MM.1S (cell line): Measurements from ENCODE around the gene EHMT2.

Experiments used
- DNase-seq: peaks from one replicate; pipeline ENCODE4 v3.0.0-alpha.2; 2015
- H2AFZ ChIP-seq: fragments of 300-600 bp; sonication (generic); 2 replicates; pipeline ENCODE4 v1.6.0; 2016; ENCODE audit warnings: antibody characterized with exemption, low read length
- H3F3A ChIP-seq: fragments of 300-600 bp; sonication (generic); 2 replicates; pipeline ENCODE4 v1.6.1; 2016; ENCODE audit warnings: mild to moderate bottlenecking, antibody characterized with exemption, low read length, moderate library complexity, mixed read lengths; ENCODE audit not compliant: insufficient read depth
- H3K27ac ChIP-seq: fragments of 300-600 bp; sonication (generic); 2 replicates; pipeline ENCODE4 v1.5.1; 2016; ENCODE audit warnings: mild to moderate bottlenecking, low read length
- H3K27me3 ChIP-seq: fragments of 300-600 bp; sonication (generic); replicated peaks from 2 replicates; pipeline ENCODE4 v1.6.0; 2016; ENCODE audit warnings: low read length; ENCODE audit not compliant: insufficient read depth
- H3K36me3 ChIP-seq: fragments of 300-600 bp; sonication (generic); replicated peaks from 2 replicates; pipeline ENCODE4 v1.6.1; 2016; ENCODE audit warnings: mild to moderate bottlenecking, low read length, mixed read lengths; ENCODE audit not compliant: insufficient read depth
- H3K4me1 ChIP-seq: fragments of 300-600 bp; sonication (generic); 2 replicates; pipeline ENCODE4 v1.6.1; 2016; ENCODE audit warnings: low read length, mixed read lengths
- H3K4me2 ChIP-seq: fragments of 300-600 bp; sonication (generic); 2 replicates; pipeline ENCODE4 v1.6.0; 2016; ENCODE audit warnings: low read depth, low read length
- H3K4me3 ChIP-seq: fragments of 300-600 bp; sonication (generic); 2 replicates; pipeline ENCODE4 v1.5.1; 2016; ENCODE audit warnings: low read length, mixed read lengths
- H3K79me2 ChIP-seq: fragments of 300-600 bp; sonication (generic); 2 replicates; pipeline ENCODE4 v1.6.1; 2016; ENCODE audit warnings: mixed run types, low read length, mixed read lengths
- H3K9ac ChIP-seq: fragments of 300-600 bp; sonication (generic); 2 replicates; pipeline ENCODE4 v1.6.1; 2016; ENCODE audit warnings: low read length, mixed read lengths
- H3K9me2 ChIP-seq: fragments of 300-600 bp; sonication (generic); replicated peaks from 2 replicates; pipeline ENCODE4 v1.6.1; 2016; ENCODE audit warnings: mild to moderate bottlenecking, low read length, mixed read lengths; ENCODE audit not compliant: insufficient read depth
- H3K9me3 ChIP-seq: fragments of 300-600 bp; sonication (generic); replicated peaks from 2 replicates; pipeline ENCODE4 v1.6.1; 2016; ENCODE audit warnings: mild to moderate bottlenecking, low read length, mixed read lengths; ENCODE audit not compliant: insufficient read depth
- H4K20me1 ChIP-seq: fragments of 300-600 bp; sonication (generic); 2 replicates; pipeline ENCODE4 v1.6.1; 2016; ENCODE audit warnings: mild to moderate bottlenecking, low read length, moderate library complexity, mixed read lengths; ENCODE audit not compliant: insufficient read depth
- CTCF ChIP-seq: fragments of 300-600 bp; sonication (generic); IDR thresholded peaks from 2 replicates; pipeline ENCODE4 v1.5.1; 2016; ENCODE audit warnings: antibody characterized with exemption, low read length, mixed read lengths
- EZH2 ChIP-seq: fragments of 300-600 bp; sonication (generic); optimal IDR thresholded peaks from 2 replicates; pipeline ENCODE3; 2017; ENCODE audit warnings: low read depth, mild to moderate bottlenecking, antibody characterized with exemption, low read length, mixed read lengths
- EZH2phosphoT487 ChIP-seq: fragments of 300-600 bp; sonication (generic); IDR thresholded peaks from 2 replicates; pipeline ENCODE4 v1.6.1; 2018; ENCODE audit warnings: antibody characterized with exemption, low read length

EHMT2 gene

DNA sequence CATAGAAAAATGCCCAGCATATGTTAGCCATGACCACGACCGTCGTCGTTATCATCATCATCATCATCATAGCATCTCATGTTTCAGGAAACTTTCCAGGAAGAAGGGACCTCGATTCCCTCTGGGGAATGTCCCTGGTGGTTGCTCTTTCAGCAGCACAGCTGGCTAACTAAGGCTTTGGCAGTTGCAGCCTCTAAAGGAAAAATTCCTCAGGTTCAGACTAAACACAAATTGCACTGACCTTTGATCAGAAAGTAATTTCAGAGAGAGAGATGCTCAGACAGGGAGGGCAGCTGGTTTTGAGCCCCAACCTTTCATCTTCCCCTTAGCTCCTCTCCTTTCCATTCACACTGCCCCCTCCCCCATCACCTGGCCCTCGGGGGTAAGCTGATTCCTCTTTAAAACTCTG lies 42.8 kb upstream of the EHMT2 start:
- Histone ChIP-seq H3K27ac (no peak overlapping the region), H3K9me3 (no peaks in the 10 kb centered on the region), H3K4me1 (peaks cover 4% of the 10 kb centered on the region; the same call in 1 of the 2 replicates), H2AFZ (no peak overlapping the region), H3K9me2 (no peaks in the 10 kb centered on the region), H3K4me2 (no peak overlapping the region), H3K4me3 (no peak overlapping the region), H3F3A (no peaks in the 10 kb centered on the region), H3K27me3 (peaks cover 14% of the 10 kb centered on the region; the same call in 1 of the 2 replicates), H3K79me2 (no peaks in the 10 kb centered on the region), H3K36me3 (no peaks in the 10 kb centered on the region), H3K9ac (no peak overlapping the region), H4K20me1 (no peaks in the 10 kb centered on the region)
- no peak for DNase-seq
- TF ChIP-seq EZH2phosphoT487 (no peak), CTCF (no peak), EZH2 (no peak)

GRCh38 chr6:31935823-31936222 lies 38.3 kb upstream of the EHMT2 start:
- Histone ChIP-seq H3K79me2 (no peaks in the 10 kb centered on the region), H3K4me3 (no peak overlapping the region), H3K4me1 (no peaks in the 10 kb centered on the region), H3K27me3 (no peaks in the 10 kb centered on the region; the same call in 1 of the 2 replicates), H2AFZ (no peak overlapping the region), H3F3A (no peaks in the 10 kb centered on the region), H4K20me1 (no peaks in the 10 kb centered on the region), H3K27ac (no peak overlapping the region), H3K9ac (no peak overlapping the region), H3K36me3 (no peaks in the 10 kb centered on the region), H3K9me3 (no peaks in the 10 kb centered on the region), H3K9me2 (no peaks in the 10 kb centered on the region), H3K4me2 (no peak overlapping the region)
- no peak for TF ChIP-seq CTCF
- no peak for TF ChIP-seq EZH2
- no peak for TF ChIP-seq EZH2phosphoT487
- DNase-seq, result no peak

DNA sequence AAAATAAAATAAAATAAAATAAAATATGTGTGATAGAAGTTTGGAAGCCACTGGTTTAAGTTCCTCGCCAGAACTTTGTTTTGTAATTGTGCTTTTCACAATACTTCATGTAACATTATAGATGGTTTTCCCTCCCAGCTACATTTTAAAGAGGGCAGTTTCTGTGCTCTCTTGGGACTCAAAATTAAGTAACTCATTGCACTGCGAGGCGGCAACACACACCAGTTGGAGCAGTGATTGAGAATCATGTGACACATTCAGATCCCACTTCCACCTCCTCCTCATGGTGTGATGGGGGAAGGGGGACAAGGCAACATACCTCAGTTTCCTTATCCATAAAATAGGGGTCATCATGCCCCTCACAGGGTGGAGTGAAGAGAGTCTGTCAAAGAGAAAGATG lies 37.5 kb upstream of the EHMT2 start:
- Histone ChIP-seq H3K27me3 (no peaks in the 10 kb centered on the region; the same call in 1 of the 2 replicates), H4K20me1 (no peaks in the 10 kb centered on the region), H3K9me3 (no peaks in the 10 kb centered on the region), H3K9ac (no peak overlapping the region), H3K9me2 (no peaks in the 10 kb centered on the region), H3F3A (no peaks in the 10 kb centered on the region), H3K4me2 (no peak overlapping the region), H3K4me3 (no peak overlapping the region), H3K36me3 (no peaks in the 10 kb centered on the region), H2AFZ (no peak overlapping the region), H3K79me2 (no peaks in the 10 kb centered on the region), H3K27ac (no peak overlapping the region), H3K4me1 (no peaks in the 10 kb centered on the region)
- no peak for DNase-seq
- TF ChIP-seq CTCF, result no peak
- TF ChIP-seq EZH2phosphoT487, result no peak
- no peak for TF ChIP-seq EZH2
